Pulmonary artery endothelial cell (primary cell): ENCODE measurements around the gene CDKN1B. TPM values are rescaled to one million over a fixed set of nuclear protein-coding genes. Genes with fewer than 3 reads are reported as not detected.
"Not testable (repeated sequence)": the region's sequence is repeated elsewhere in the genome, so short reads cannot be mapped to it uniquely, and the experiment has no call there.

Source experiments
- DNase-seq: peaks from one replicate; pipeline ENCODE4 v3.0.0-alpha.2; 2011; ENCODE audit warnings: low read depth, low spot score
- total RNA-seq: library from RNA; depleted of rRNA; stranded (reverse); fragments of >200 nt; gene quantifications from 2 replicates; pipeline ENCODE4 v1.2.3, GENCODE V29; 2014

The CDKN1B gene
- total RNA-seq, 1 donor from 2014 or later = 49.5 TPM

GRCh38 chr12:12723681-12724420 is 6.7 kb downstream of the CDKN1B start:
- DNase-seq = no peak

DNA sequence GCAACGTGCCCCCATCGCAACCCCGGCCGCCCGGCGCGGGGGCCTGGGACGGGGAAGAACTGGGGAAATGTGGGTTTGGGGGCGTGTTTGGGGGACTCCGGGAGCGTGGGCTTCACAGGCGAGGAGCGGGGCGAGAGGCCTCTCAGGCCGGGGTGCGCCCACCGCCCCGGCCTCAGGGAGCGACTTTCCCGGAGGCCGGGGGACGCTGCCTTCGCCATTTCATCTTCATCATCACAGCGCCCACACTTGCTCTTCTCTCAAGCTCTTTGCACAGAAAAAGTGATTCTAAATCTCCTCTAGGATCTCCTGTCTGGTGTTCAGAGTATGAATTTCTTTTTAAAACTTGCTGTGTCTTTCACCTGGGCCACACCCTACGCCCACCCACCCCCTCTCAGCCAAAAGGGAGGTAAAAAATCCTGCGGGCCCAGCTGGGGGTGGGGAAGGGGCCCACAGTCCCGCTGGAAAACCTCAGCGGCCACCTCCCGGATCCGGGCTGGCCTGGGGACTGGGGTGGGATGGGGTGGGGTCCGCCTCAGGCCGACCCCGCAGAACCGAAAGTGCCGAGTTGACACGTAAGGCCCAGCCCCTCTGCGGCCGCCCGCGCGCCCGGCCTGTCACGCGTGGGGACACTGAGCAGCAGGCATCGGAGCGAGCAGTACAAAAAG is 7.4 kb downstream of the CDKN1B start:
- DNase-seq = no peak

DNA sequence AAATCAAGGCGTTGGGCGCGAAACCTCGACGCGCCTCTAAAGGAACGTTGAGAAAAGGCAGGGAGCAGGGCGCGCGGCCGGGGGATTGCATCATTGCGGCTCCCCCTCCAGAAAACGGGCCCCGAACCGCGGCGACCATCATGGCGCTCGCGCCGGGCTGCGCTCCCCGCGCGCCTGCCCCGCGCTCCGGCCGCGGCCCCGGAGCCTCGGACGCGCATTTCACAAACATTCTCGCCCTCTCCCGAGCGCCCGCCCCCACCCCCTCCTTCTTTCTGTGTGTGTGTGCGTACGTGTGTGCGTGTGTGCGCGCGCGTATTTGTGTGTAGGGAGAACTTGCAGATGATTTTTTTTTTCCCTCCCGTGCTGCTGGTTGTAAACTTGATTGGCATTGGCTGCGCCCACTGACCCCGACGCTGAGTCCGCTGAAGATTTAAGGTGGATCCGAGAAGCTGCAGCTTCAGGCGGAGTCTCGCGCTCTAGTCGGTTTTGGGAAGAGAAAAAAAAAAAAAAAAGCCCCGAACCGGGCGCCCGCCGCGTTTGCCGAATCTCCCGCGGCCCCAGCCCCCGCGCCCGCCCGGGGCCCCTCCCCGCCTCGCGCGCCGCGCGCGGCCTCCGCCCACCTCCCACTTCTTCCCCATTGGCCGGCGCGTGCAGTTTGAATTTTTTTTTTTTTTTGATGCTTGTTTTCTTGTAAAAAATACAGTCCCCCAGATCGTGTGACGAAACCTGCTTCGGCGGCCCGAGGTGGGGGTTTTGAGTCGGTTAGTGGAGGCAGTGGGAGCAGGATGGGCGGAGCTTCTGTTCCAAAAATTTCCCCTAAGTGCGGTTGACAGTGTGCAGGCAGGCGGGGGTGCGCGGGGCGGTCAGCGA is 8.2 kb downstream of the CDKN1B start:
- peak; percentile 97 for DNase-seq

DNA sequence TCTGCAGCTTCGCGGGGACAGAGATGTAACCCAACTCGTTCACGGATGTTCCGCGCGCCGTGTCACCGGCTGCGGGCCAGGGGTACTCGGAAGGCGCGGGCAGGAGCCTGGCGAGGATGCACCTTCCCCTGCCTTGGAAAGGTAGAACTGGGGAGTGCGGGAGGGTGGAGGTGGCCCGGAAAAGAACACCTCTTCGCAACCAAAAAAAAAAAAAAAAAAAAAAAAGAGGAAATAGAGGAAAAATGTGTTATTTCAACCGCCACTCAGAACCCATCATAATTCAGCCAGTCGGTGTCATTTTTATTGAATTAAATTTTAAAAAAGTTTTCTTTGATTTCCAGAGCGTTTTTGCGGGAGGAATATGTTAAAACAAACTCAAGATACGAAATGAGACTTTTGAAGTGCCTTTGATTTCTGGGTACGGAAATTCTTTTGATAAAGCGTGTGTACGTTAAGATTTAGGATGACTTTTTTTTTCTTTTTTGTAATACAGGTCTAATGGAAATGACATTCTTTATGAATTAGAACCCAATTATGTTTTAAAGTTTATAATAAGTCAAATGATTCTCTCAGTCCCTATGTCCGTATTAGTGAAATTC is 8.9 kb downstream of the CDKN1B start:
- DNase-seq = no peak

- peak; percentile 43 for DNase-seq
Measured at GRCh38 chr12:12726555-12727093, 9.5 kb downstream of the CDKN1B start.

DNA sequence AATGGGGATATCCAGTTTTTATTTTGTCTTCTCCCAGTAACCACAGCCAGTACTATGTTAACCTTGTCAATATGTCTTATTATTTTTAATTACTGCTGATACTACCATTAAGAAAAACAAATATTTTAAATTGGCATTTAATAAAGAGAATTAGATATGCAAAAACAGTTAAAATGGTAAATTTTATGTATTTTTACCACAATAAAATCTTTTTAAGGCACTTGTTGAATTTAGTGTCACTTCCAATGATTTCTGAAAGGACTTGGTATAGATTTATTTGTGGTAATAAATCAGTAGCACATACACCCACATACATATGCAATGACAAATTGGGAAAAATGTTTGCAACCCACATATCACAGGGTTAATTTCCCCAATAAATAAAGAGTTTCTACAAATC is 14.0 kb downstream of the CDKN1B start:
- no peak for DNase-seq

GRCh38 chr12:12731785-12732184 is 14.6 kb downstream of the CDKN1B start:
- no peak for DNase-seq

- DNase-seq = no peak
Measured at GRCh38 chr12:12733118-12733517, 15.9 kb downstream of the CDKN1B start.

DNA sequence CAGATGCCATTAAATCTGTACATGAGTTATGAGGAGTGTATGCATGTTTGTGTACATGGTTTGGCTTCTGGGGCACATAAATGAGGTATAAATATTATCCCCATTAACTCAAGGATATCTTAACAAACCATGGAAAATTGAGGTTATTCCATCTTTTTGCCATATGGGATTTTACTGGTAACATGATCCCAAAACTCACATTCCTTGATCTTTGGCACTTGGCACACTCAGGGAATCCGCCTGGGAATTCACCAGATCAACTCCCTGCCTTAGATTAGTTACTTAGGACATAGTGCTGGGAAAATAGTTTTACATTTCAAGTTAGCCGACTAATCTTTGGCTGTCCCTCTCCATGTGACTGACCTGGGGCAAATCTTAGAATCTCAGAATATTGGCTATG is 16.9 kb downstream of the CDKN1B start:
- no peak for DNase-seq

DNA sequence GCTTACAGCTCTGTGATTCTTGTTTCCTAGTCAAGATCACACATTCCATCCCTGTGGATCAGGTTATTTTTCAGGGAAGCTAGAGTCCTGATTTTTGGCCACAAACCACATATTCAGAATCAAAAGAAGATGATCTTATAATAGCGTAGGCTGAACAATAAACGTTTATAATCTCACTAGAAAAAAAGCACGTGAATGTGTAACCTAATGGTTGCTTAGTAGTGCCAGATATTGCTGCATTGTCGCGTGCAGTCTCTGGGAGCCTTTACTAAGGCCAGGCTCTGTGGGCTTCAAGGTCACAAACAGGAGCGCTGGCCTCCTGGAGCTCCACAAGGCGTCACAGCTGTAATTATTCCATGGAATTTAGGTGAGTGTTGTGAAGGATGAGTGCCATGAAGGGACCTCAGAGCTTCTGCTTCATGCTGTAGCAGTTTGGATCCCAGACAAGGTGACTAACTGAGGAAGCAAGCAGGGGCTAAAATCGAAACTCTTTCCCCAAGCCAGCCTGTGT is 17.4 kb downstream of the CDKN1B start:
- no peak for DNase-seq

DNA sequence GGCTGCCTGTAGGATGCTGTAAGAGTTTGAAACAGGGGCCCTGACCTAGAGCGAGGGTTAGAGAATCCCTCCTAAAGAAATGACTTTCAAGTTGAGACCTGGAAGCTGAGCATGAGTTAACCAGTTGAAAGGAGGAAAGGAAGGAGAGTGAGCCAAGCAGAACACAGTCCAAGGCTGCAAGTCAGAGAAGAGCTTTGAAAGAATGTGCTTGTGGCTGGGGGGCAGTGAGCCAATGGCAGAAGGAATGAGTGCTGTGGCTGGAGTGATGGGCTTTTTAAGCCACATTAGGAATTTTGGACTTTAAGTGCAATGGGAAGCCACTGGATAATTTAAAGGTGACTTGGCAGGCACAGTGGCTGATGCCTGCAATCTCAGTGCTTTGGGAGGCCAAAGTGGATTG is 18.1 kb downstream of the CDKN1B start:
- DNase-seq = no peak

- DNase-seq = no peak
Measured at GRCh38 chr12:12736759-12737676, 19.9 kb downstream of the CDKN1B start.

DNA sequence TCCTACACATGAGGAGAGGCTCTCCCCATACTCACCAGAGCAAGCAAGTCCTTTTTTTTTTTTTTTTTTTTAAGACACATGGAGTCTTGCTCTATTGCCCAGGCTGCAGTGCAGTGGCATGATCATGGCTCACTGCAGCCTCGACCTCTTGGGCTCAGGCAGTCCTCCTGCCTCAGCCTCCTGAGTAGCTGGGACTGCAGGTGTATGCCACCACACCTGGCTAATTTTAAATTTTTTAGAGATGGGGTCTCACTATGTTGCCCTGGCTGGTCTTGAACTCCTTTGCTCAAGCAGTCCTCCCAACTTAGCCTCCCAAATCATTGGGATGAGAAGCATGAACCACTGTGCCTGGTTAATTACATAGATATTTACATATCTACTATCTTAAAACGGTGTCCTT is 21.0 kb downstream of the CDKN1B start:
- not testable (repeated sequence) for DNase-seq

- no peak for DNase-seq
Measured at GRCh38 chr12:12741660-12742059, 24.5 kb downstream of the CDKN1B start.

GRCh38 chr12:12744546-12745305 is 27.6 kb downstream of the CDKN1B start:
- DNase-seq = no peak

GRCh38 chr12:12745576-12746211 is 28.5 kb downstream of the CDKN1B start:
- no peak for DNase-seq

DNA sequence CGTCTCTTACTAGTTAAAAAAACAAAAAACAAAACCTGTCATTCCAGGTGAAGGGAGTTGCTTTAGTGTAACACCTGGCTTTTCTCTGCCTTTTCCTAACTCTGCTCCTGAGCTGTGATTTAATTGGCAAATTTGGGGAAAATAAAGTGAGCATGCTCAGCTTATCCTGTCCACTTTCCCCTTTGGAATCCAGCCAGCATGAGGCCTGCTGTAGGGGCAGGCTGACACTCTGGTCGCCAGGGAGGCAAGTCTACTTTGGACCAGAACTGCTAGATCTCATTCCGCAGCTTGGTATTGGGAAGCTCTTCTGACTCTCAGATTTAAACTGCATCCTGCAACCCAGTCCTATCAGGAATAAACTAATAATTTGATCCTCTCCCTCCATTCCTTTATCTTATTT is 30.1 kb downstream of the CDKN1B start:
- no peak for DNase-seq

- no peak for DNase-seq
Measured at GRCh38 chr12:12748044-12748443, 30.9 kb downstream of the CDKN1B start.

DNA sequence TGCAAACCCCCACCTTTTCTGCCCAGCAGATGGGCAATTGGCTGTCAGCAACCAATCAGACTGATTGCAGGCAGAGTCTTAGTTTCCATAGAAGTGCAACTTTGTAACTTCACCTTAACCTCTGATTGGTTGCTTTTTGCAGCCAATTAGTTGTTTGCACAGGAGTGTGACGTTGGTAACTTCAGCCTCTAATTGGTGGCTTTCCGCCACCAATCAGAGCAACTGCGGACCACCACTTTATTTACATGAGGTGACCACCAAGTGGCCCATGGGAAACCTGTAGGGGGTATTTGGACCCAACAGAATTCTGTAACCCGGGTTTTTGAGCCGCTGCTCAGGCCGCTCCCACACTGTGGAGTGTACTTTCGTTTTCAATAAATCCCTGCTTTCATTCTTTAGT is 32.3 kb downstream of the CDKN1B start:
- DNase-seq = peak; percentile 46
